PC-9 (cell line): Measurements from ENCODE around the gene PARD6B.

Source experiments
- CTCF ChIP-seq: fragments of 200-600 bp; sonication (generic); conservative IDR thresholded peaks from 2 replicates; pipeline ENCODE4 v1.6.1; 2017; ENCODE audit warnings: mixed run types, antibody characterized with exemption, mild to moderate bottlenecking, moderate library complexity
- EZH2 ChIP-seq: fragments of 200-600 bp; sonication (generic); IDR thresholded peaks from 2 replicates; pipeline ENCODE4 v1.8.0; 2017; ENCODE audit warnings: antibody characterized with exemption, low read depth

GRCh38 chr20:50798650-50799049, 67.3 kb downstream of the PARD6B start:
- no peak for TF ChIP-seq CTCF
- no peak for TF ChIP-seq EZH2
